Thyroid gland (tissue), 4 donors: ENCODE data around the gene GUCY2C. TPM values are rescaled to one million over a fixed set of nuclear protein-coding genes. Genes with fewer than 3 reads are reported as not detected.

ENCODE experiments used
- DNase-seq, 2 donors: peaks; one replicate each; pipeline ENCODE4 v3.0.0-alpha.2; 2019
- H3K27ac ChIP-seq, 3 donors: fragments of 200-600 bp; sonication (generic); 1 replicate in 2 of 3; 2 replicates in 1 of 3; pipeline ENCODE4 v1.5.1; 2016 to 2019; ENCODE audit warnings: mild to moderate bottlenecking in 1 of 3, moderate library complexity in 1 of 3
- H3K27me3 ChIP-seq: fragments of 200-600 bp; sonication (generic); one replicate; pipeline ENCODE4 v1.5.1; 2019
- H3K36me3 ChIP-seq, 2 donors: fragments of 200-600 bp; sonication (generic); one replicate each; pipeline ENCODE4 v1.5.1; 2016 to 2019
- H3K4me1 ChIP-seq, 2 donors: fragments of 200-600 bp; sonication (generic); one replicate each; pipeline ENCODE4 v1.5.1; 2017 to 2019
- H3K4me3 ChIP-seq, 3 donors: fragments of 200-600 bp; sonication (generic); replicated peaks in 1 of 3; 1 replicate in 2 of 3; 2 replicates in 1 of 3; pipeline ENCODE4 v1.5.1; 2016; ENCODE audit warnings: mild to moderate bottlenecking in 1 of 3
- H3K9me3 ChIP-seq: fragments of 200-600 bp; sonication (generic); one replicate; pipeline ENCODE4 v1.5.1; 2017
- POLR2A ChIP-seq, 2 donors: fragments of 450-650 bp; IDR thresholded peaks; one replicate each; pipeline ENCODE4 v1.6.1; 2017; ENCODE audit warnings: antibody characterized with exemption in 2 of 2, mild to moderate bottlenecking in 2 of 2, moderate library complexity in 1 of 2
- WGBS, 2 donors: methylation state at CpG; one replicate each; pipeline ENCODE4 v1.1.5; 2017; 5-methylcytosine and 5-hydroxymethylcytosine counted together
- intact Hi-C: fragments of 100-400 bp; cut with DNase I; formaldehyde crosslinking; loops from one replicate; pipeline ENCODE4 v1.15.1; 2023
- total RNA-seq, 4 donors: library from RNA; depleted of rRNA; stranded (reverse); fragments of >200 nt; gene quantifications; one replicate each; pipeline ENCODE4 v1.2.3, GENCODE V29; 2016
- TF ChIP-seq, protein P1 (sequence below), 6 experiments: fragments of 200-600 bp in 3 of 6; fragments of 450-650 bp in 3 of 6; sonication (generic) in 3 of 6; IDR thresholded peaks; one replicate each; pipeline ENCODE4 v1.5.1; 2016 to 2019; ENCODE audit warnings: antibody characterized with exemption in 6 of 6, mild to moderate bottlenecking in 2 of 6, inconsistent platforms in 1 of 6, moderate library complexity in 1 of 6

The GUCY2C gene
- total RNA-seq, 4 donors from 2014 or later = not detected

DNA sequence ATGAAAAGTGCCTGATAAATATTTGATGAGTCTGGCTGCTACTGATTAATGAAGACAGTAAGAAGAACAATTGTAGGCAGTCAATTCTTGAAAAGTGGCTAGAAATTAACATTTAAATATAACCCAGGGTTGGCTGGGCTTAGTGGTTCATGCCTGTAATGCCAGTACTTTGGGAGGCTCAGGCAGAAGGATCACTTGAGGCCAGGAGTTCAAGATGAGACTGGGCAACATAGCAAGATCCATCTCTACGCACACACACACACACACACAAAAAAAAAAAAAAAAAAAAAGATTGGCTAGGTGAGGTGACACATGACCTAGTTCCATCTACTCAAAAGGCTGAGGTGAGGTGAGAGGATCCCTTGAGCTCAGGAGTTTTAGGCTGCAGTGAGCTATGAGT is 120.8 kb downstream of the GUCY2C start:
- TF ChIP-seq POLR2A (IDR thresholded peaks at IDR 0.05) = no peak
- TF ChIP-seq, protein P1, sequence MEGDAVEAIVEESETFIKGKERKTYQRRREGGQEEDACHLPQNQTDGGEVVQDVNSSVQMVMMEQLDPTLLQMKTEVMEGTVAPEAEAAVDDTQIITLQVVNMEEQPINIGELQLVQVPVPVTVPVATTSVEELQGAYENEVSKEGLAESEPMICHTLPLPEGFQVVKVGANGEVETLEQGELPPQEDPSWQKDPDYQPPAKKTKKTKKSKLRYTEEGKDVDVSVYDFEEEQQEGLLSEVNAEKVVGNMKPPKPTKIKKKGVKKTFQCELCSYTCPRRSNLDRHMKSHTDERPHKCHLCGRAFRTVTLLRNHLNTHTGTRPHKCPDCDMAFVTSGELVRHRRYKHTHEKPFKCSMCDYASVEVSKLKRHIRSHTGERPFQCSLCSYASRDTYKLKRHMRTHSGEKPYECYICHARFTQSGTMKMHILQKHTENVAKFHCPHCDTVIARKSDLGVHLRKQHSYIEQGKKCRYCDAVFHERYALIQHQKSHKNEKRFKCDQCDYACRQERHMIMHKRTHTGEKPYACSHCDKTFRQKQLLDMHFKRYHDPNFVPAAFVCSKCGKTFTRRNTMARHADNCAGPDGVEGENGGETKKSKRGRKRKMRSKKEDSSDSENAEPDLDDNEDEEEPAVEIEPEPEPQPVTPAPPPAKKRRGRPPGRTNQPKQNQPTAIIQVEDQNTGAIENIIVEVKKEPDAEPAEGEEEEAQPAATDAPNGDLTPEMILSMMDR (IDR thresholded peaks at IDR 0.05) = no peak
- Histone ChIP-seq H3K27ac (no peak overlapping the region), H3K27me3 (no peaks in the 10 kb centered on the region), H3K4me1 (no peaks in the 10 kb centered on the region), H3K36me3 (no peaks in the 10 kb centered on the region), H3K4me3 (no peak overlapping the region), H3K9me3 (no peaks in the 10 kb centered on the region)
- intact Hi-C loops = no loop called here
- 82 to 83% methylated on average over 1 of the region's 1 CpG for WGBS, 2 donors
- no peak for DNase-seq

DNA sequence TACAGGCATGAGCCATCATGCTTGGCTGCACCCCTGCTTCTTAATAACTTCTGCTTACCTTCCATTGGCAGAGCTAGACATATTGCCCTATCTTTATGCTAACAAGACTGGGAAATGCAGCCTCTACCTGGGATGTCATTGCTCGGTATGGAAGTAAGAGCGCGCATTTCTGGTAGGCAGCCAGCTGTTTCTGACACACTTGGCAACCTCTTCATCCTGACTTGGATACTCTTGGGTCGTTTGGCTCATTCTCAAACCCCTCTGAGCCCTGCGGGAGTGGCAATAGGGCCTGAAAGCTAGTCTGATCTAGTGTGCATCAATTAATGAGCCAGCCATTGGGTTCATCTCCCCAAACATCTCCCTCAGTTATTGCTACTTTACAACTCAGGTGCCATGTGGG is 123.3 kb downstream of the GUCY2C start:
- DNase-seq = peak in 1 of 2 donors; percentile 21
- Histone ChIP-seq H3K36me3 (no peaks in the 10 kb centered on the region), H3K9me3 (no peaks in the 10 kb centered on the region), H3K27me3 (no peaks in the 10 kb centered on the region), H3K4me1 (peaks cover under 1 to 1% of the 10 kb centered on the region in 2 donors), H3K4me3 (no peak overlapping the region), H3K27ac (no peak overlapping the region)
- intact Hi-C loops = no loop called here
- TF ChIP-seq, protein P1 (IDR thresholded peaks at IDR 0.05) = no peak
- TF ChIP-seq POLR2A (IDR thresholded peaks at IDR 0.05) = no peak
- 49 to 60% methylated on average over 5 of the region's 5 CpGs for WGBS, 2 donors

DNA sequence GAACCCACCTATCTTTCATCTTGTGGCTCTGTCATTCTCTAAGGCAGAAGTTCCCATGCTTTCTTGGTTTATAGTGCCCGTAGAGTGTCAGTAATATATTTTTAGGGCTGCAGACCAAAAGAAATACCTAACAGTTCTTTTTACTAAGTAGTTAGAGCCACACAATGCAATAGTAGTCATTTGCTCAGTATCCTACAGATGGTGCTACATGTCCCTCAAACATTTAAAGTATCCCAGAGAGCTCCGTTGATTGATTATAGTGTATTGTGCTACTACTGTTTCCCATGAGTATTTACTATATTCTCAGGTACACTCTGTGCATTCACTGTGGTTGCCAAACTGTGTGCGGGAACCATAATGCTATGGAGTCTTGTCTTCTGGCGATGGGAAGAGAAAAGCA is 124.0 kb downstream of the GUCY2C start:
- 84 to 86% methylated on average over 4 of the region's 4 CpGs for WGBS, 2 donors
- Histone ChIP-seq H3K4me1 (peaks cover 4 to 6% of the 10 kb centered on the region in 2 donors), H3K9me3 (no peaks in the 10 kb centered on the region), H3K27ac (no peak overlapping the region), H3K4me3 (no peak overlapping the region), H3K36me3 (no peaks in the 10 kb centered on the region), H3K27me3 (no peaks in the 10 kb centered on the region)
- no peak for DNase-seq
- TF ChIP-seq, protein P1 (IDR thresholded peaks at IDR 0.05) = no peak
- TF ChIP-seq POLR2A (IDR thresholded peaks at IDR 0.05) = no peak
- intact Hi-C loops = no loop called here

DNA sequence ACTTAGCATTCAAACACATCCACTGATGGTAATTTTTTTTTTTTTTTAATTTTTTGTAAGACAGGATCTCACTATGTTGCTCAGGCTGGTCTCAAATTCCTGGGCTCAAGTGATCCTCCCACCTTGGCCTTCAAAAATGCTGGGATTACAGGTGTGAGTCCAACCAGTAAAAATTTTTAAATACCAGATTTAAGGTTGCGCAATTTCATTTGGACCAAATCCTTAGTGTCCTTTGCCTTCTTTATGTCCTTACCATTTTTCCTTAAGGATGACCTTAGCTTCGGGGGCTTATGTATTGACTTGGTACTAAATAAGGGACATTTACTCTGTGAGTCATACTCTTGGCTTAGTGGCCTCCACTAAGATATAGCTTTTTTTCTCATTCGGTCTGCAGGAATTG is 124.6 kb downstream of the GUCY2C start:
- Histone ChIP-seq H3K36me3 (no peaks in the 10 kb centered on the region), H3K27me3 (no peaks in the 10 kb centered on the region), H3K27ac (no peak overlapping the region), H3K4me3 (no peak overlapping the region), H3K4me1 (peaks cover 4 to 6% of the 10 kb centered on the region in 2 donors), H3K9me3 (no peaks in the 10 kb centered on the region)
- TF ChIP-seq POLR2A (IDR thresholded peaks at IDR 0.05) = no peak
- TF ChIP-seq, protein P1 (IDR thresholded peaks at IDR 0.05) = no peak
- intact Hi-C loops = no loop called here
- 94 to 98% methylated on average over 3 of the region's 3 CpGs for WGBS, 2 donors
- DNase-seq = no peak

DNA sequence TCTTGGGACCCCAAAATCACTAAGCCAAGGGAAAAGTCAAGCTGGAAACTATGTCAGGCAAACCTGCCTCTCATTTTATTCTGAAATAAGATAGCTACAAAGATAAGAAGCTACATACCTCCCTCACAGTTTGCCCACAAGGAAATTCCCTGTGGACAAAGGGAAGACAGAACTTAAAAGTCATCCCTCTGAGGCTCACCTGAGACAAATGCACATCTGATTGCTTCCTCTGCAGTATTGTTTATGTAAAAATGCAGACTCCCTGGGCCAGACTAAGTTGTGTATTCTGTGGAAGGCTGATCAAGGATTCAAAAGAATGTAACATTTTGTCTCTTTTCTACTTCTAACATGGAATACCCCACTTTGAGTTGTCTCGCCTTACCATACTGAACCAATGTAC is 126.2 kb downstream of the GUCY2C start:
- intact Hi-C loops = no loop called here
- no peak overlapping the region for H3K27ac ChIP-seq
- no peak for DNase-seq
- H3K27me3 ChIP-seq = no peaks in the 10 kb centered on the region
- H3K4me1 ChIP-seq = peaks cover 4 to 6% of the 10 kb centered on the region in 2 donors
- no peaks in the 10 kb centered on the region for H3K36me3 ChIP-seq
- H3K9me3 ChIP-seq = no peaks in the 10 kb centered on the region
- H3K4me3 ChIP-seq = no peak overlapping the region
- TF ChIP-seq POLR2A (IDR thresholded peaks at IDR 0.05) = no peak
- 97 to 100% methylated on average over 1 of the region's 1 CpG for WGBS, 2 donors
